ENCODE data around the gene CGB2. TPM values are rescaled to one million over a fixed set of nuclear protein-coding genes. Genes with fewer than 3 reads are reported as not detected.

CGB2 gene
- total and polyA plus RNA-seq, 9 of the 15 experiments (the other 6 are each of a cell fraction or from before 2014, with no cell fraction given), result 0.22 TPM; not detected in 8

DNA sequence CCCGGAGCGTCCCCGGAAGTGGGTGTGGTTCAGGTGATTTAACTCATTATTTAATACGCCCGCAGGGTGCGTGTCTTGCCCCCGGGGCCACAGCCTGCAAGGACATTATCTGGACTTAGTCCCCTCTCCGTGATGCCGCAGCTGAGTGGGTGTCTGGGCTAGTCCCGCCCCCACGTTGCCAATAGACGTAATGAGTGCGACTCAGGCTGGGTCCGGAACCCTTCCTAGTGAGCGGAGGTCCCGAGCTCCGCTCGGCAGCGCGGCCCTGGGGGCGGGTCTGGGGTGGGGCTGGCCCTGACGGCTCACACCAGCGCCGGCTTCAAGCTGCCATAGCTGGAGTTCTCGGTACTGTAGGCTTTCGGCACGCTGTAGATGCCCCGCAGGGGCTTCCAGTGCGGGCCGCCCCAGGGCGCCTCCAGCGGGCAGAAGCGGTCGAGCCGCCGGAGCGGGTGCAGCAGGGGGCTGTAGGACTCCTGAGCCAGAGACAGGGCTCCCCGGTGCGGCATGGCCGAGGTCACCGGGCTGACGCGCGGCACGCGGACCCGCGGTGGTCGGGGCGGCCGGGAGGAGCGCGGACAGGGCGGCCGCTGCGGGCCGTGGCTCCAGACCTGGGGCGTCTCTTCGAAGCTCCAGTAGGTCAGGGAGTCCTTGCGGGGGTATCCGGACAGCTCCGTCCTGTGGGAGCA, 13.9 kb upstream of the CGB2 start (continued):
- TF ChIP-seq, protein P1, sequence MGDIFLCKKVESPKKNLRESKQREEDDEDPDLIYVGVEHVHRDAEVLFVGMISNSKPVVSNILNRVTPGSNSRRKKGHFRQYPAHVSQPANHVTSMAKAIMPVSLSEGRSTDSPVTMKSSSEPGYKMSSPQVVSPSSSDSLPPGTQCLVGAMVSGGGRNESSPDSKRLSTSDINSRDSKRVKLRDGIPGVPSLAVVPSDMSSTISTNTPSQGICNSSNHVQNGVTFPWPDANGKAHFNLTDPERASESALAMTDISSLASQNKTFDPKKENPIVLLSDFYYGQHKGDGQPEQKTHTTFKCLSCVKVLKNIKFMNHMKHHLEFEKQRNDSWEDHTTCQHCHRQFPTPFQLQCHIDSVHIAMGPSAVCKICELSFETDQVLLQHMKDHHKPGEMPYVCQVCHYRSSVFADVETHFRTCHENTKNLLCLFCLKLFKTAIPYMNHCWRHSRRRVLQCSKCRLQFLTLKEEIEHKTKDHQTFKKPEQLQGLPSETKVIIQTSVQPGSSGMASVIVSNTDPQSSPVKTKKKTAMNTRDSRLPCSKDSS (IDR thresholded peaks at IDR 0.05; ENCODE audit: low read depth, partially characterized antibody), result no peak
- TF ChIP-seq SIX5 (IDR thresholded peaks at IDR 0.05; ENCODE audit: borderline replicate concordance in 1 of 2, insufficient read depth in 1 of 2, low read depth in 1 of 2, low read length in 2 of 2) (no peak), CHD4 (IDR thresholded peaks at IDR 0.05; ENCODE audit: insufficient read depth, insufficient replicate concordance, low read depth, low read length, poor library complexity, severe bottlenecking) (no peak), CBFA2T2 (conservative IDR thresholded peaks at IDR 0.05) (no peak), NR4A1 (CRISPR knock-in tag; IDR thresholded peaks at IDR 0.05) (no peak), NR4A1 (tag; IDR thresholded peaks at IDR 0.05) (no peak), BDP1 (IDR thresholded peaks at IDR 0.05; ENCODE audit: insufficient read depth, insufficient read length) (no peak), FOXJ2 (tag; IDR thresholded peaks at IDR 0.05) (no peak), RHOXF2B (CRISPR knock-in tag; conservative IDR thresholded peaks at IDR 0.05) (no peak), KDM2B (CRISPR knock-in tag; IDR thresholded peaks at IDR 0.05) (no peak), ZNF316 (IDR thresholded peaks at IDR 0.05) (no peak), CSDE1 (IDR thresholded peaks at IDR 0.05) (no peak)
- TF ChIP-seq, protein P2, sequence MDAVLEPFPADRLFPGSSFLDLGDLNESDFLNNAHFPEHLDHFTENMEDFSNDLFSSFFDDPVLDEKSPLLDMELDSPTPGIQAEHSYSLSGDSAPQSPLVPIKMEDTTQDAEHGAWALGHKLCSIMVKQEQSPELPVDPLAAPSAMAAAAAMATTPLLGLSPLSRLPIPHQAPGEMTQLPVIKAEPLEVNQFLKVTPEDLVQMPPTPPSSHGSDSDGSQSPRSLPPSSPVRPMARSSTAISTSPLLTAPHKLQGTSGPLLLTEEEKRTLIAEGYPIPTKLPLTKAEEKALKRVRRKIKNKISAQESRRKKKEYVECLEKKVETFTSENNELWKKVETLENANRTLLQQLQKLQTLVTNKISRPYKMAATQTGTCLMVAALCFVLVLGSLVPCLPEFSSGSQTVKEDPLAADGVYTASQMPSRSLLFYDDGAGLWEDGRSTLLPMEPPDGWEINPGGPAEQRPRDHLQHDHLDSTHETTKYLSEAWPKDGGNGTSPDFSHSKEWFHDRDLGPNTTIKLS (IDR thresholded peaks at IDR 0.05; ENCODE audit: borderline replicate concordance, low read depth), result no peak
- TF ChIP-seq, protein P3, sequence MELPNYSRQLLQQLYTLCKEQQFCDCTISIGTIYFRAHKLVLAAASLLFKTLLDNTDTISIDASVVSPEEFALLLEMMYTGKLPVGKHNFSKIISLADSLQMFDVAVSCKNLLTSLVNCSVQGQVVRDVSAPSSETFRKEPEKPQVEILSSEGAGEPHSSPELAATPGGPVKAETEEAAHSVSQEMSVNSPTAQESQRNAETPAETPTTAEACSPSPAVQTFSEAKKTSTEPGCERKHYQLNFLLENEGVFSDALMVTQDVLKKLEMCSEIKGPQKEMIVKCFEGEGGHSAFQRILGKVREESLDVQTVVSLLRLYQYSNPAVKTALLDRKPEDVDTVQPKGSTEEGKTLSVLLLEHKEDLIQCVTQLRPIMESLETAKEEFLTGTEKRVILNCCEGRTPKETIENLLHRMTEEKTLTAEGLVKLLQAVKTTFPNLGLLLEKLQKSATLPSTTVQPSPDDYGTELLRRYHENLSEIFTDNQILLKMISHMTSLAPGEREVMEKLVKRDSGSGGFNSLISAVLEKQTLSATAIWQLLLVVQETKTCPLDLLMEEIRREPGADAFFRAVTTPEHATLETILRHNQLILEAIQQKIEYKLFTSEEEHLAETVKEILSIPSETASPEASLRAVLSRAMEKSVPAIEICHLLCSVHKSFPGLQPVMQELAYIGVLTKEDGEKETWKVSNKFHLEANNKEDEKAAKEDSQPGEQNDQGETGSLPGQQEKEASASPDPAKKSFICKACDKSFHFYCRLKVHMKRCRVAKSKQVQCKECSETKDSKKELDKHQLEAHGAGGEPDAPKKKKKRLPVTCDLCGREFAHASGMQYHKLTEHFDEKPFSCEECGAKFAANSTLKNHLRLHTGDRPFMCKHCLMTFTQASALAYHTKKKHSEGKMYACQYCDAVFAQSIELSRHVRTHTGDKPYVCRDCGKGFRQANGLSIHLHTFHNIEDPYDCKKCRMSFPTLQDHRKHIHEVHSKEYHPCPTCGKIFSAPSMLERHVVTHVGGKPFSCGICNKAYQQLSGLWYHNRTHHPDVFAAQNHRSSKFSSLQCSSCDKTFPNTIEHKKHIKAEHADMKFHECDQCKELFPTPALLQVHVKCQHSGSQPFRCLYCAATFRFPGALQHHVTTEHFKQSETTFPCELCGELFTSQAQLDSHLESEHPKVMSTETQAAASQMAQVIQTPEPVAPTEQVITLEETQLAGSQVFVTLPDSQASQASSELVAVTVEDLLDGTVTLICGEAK (IDR thresholded peaks at IDR 0.05), result no peak
- TF ChIP-seq, protein P3 (CRISPR knock-in tag; IDR thresholded peaks at IDR 0.05), result no peak

Measured in K562 (cell line).